Stimulated activated CD4-positive, alpha-beta T cell treated with anti-CD3 and anti-CD28 coated beads, Interleukin-15, amount 100 ng/mL, for 48 hours (primary cell): ENCODE measurements around the gene KIAA0930.

ENCODE experiments used
- DNase-seq, 2 donors: peaks; one replicate each; pipeline ENCODE4 v3.0.0-alpha.2; 2020; ENCODE audit warnings: low read depth in 2 of 2

KIAA0930 gene

GRCh38 chr22:45172881-45173585 lies 67.7 kb downstream of the KIAA0930 start:
- DNase-seq, result no peak

- DNase-seq, result no peak
Observed at GRCh38 chr22:45171830-45172229, 68.9 kb downstream of the KIAA0930 start.

GRCh38 chr22:45169591-45170466 lies 70.9 kb downstream of the KIAA0930 start:
- DNase-seq, result peak in 1 of 2 donors; percentile 25

GRCh38 chr22:45166932-45167331 lies 73.8 kb downstream of the KIAA0930 start:
- no peak for DNase-seq

GRCh38 chr22:45164270-45165088 lies 76.2 kb downstream of the KIAA0930 start:
- DNase-seq, result no peak

GRCh38 chr22:45163451-45164269 lies 77.0 kb downstream of the KIAA0930 start, which contains the start of gene NUP50:
TSS of gene NUP50 (plus strand) at chr22:45163925. CDS start at chr22:45168178, 4,253 bp downstream.
- peak; percentile 90 to 91 for DNase-seq

- no peak for DNase-seq
Observed at GRCh38 chr22:45163099-45163450, 77.6 kb downstream of the KIAA0930 start.

- DNase-seq, result no peak
Observed at GRCh38 chr22:45162531-45162930, 78.2 kb downstream of the KIAA0930 start.

- DNase-seq, result no peak
Observed at GRCh38 chr22:45159652-45160462, 80.8 kb downstream of the KIAA0930 start.

GRCh38 chr22:45157907-45158306 lies 82.8 kb downstream of the KIAA0930 start:
- DNase-seq, result no peak

- no peak for DNase-seq
Observed at GRCh38 chr22:45155050-45155840, 85.4 kb downstream of the KIAA0930 start.

GRCh38 chr22:45154383-45154782 lies 86.3 kb downstream of the KIAA0930 start:
- no peak for DNase-seq

- no peak for DNase-seq
Observed at GRCh38 chr22:45151503-45151902, 89.2 kb downstream of the KIAA0930 start.

- no peak for DNase-seq
Observed at GRCh38 chr22:45150139-45150538, 90.6 kb downstream of the KIAA0930 start.

GRCh38 chr22:45149671-45150070 lies 91.0 kb downstream of the KIAA0930 start:
- DNase-seq, result no peak

- DNase-seq, result no peak
Observed at GRCh38 chr22:45144916-45145315, 95.8 kb downstream of the KIAA0930 start.

GRCh38 chr22:45142376-45142775 lies 98.3 kb downstream of the KIAA0930 start:
- DNase-seq, result no peak
